Erythroblast (primary cell): ENCODE results near the gene MALL.
"Not testable (repeated sequence)": the region's sequence is repeated elsewhere in the genome, so short reads cannot be mapped to it uniquely, and the experiment has no call there.

Source experiments
- DNase-seq, 2 experiments: peaks; one replicate each; lab custom pipeline; 2025; lab: John Stamatoyannopoulos, UW
- GATA1 ChIP-seq: IDR thresholded peaks from 2 replicates; pipeline ENCODE4 v1.6.1; 2011; ENCODE audit warnings: low read depth, mild to moderate bottlenecking, control low read depth, low read length, moderate library complexity
- POLR2A ChIP-seq: IDR thresholded peaks from 2 replicates; pipeline ENCODE4 v1.6.1; 2011; ENCODE audit warnings: mild to moderate bottlenecking, low read length

Gene MALL

DNA sequence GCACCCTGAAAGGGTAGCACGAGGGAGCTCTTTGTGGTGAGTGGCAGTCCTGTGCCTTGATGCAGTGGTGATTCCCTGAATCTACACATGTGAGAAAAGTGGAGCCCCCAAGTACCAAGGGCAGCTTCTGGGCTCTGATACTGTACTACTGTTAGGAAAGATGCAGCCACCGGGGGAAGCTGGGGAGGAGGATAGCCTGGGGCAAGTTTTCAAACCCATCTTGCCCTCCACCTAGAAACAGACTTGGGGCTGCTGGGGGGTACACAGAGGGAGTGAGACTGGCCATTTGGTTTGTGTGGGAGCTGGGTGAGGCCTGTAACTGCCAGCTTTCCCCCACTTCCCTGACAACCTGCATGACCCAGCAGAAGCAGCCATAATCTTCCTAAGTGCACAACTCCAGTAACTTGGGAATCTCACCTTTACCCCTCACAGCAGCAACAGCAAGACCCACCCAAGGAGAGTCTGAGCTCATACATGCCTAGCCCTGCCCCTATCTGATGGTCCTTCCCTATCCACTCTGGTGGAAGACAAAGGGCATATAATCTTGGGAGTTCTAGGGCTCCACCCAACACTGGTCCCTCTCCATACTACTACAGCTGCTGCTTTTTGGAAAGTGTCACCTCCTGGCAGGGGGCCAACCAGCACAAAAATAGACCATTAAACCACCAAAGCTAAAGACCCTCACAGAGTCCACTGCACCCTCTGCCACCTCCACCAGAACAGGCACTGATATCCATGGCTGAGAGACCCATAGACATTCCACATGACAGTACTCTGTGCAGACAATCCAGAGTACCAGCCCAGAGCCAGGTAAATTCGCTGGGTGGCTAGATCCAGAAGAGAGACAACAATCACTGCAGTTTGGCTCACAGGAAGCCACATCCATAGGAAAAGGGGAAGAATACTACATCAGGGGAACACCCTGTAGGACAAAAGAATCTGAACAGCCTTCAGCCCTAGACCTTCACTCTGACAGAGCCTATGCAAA, 8.2 kb downstream of the MALL start:
- DNase-seq: no peak
- TF ChIP-seq POLR2A: no peak
- TF ChIP-seq GATA1: no peak

DNA sequence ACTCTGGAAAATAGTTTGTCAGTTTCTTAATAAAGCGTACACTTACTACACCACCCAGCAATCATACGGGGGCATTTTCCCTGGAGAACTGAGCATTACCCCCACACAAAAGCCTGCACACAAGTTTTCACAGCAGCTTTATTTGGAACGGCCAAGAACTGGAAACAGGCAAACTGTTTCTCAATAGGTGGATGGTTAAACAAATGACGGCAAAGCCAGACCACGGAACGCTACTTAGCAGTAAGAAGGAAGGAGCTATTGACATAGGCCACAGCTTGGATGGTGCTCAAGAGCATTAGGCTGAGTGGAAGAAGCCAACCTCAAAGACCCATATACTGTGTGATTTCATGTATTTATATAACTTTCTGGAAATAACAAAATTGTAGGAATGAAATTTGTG, 9.0 kb downstream of the MALL start:
- no peak for DNase-seq
- no peak for TF ChIP-seq GATA1
- no peak for TF ChIP-seq POLR2A

DNA sequence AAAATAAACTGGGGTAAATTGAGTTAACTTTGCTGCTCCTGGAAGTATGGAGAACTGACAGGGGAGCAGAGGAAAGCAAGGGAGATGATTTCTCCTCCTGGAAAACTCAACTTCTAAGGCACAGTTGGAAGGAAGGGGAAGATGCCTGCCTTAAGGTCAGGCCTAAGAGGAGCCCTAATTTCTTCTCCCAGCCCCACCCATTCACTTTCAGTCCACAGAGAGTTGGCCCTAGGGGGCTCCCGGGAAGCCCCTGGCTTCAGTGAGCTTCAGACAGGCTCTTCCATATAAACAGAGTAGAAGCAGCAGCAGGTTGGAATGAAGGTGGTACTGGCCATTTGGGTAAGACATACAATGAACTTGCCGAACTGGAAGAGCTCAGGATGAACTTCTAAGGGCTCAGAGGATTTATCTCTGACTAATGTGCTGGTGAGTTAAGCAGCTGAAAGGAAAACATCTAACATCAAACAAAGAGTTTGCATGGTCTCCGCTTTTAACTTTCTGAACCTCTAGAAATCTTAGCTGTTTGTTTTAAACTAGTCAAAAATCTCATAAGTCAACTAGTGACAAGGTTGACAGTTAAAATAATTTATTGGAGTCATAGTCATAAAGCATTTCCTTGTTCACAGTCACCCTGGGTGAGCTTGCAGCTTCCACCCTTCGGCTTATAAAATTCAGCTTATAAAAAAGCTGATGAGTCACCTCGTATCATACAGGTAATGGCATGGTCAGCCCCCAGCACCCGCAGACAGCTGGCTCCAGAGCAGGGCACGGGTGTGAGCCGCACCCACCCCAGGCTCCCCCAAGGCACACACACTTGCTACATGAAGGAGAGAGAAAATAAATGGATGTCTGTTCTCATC, 9.8 kb downstream of the MALL start:
- DNase-seq: no peak
- no peak for TF ChIP-seq POLR2A
- no peak for TF ChIP-seq GATA1

DNA sequence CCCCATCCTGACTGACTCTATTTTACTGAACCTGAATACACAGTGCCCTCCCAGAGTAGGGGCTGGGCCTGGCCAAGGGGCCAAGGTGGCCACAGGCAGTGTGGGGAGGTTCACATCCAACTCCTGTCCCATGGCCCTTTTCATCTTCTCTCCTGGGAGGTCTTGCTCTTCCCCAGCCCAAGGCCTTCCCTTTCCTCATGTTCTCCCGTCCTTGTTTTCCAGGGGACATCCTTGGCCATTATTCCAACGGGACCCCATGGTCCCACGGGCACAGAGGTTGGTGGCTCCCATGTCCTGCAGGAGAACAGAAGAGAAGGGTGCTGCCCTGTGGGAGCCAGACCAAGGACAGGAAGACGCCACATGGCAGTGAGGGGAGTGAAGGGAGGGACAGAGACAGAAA, 10.4 kb downstream of the MALL start:
- no peak for TF ChIP-seq GATA1
- no peak for TF ChIP-seq POLR2A
- DNase-seq: no peak

DNA sequence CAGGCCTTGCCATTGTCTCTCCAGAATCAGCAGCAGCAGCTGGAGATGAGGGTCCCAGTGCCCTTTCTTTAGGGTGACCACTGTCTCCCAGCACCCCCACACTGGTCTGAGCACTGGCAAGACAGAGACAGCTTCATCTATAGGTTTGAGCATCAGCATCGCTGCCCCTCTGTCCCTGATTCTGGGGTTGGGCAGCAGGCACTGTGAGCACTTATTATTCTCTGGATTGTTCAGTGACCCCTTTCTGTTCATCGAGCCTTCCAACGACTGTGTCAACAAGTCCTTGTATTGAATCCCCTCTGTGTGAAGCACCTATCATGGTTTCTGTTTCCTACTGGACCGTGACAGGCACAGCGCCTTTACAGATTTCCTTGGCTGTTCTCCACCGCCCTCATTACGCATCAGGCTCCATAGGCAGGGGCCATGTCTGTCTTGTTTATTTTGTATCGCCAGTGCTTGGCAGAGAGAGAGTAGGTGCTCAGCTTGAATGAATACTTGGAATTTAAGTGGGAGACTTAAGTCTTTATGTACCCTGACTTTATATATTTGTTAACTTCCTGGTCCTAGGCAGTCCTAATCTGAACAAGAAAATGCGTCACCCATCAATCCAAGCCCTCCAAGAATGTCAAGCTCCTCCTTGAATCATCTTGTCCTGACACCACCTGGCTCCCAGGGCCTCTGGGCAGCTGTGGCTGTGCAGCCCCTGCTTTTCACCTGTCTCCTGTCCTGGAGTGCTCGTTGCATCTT, 11.4 kb downstream of the MALL start:
- no peak for DNase-seq
- TF ChIP-seq GATA1 (no peak), POLR2A (no peak)

DNA sequence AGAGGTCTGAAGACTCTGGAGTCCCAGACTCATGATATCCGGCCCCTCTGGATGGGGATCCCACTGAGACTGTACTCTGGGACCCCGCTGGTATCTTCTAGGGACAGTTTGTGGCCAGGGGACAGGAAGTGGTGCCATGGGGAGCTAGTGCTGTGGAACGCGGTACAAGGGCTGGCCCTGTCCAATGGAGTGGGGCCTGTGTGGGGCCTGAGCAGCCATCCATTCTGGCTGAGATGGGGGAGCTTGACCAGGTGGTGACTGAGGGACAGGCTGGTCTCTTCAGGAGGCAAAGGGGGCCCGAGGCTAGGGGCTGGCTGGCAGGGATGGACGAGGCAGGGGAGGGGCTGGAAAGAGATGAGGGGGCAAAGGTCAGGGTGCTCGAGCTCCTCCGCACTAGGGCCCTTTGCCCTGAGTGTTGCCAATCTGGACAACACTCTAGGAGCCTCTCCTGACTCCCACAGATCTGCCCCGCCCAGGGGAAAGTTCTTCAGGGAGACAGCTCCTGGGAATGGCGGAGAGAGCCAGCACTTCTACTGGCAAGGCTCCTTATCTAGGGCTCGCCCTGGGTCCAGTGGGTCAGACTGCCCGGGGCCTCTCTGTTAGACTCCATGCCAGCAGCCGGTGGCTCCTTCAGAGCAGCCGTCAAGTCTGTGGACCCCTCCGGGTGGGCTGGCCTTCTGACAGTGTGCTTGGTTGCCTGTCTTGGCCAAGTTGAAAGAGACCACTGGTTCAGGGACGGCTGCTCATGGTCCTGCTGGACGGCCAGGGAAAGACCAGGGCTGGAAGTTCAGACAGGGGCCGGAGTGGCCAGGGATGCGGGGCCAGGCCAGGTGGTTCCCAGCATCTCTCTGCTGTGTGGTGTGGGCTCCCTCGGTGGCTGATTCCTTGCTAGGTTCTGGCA, 12.3 kb downstream of the MALL start:
- no peak for TF ChIP-seq GATA1
- TF ChIP-seq POLR2A: no peak
- DNase-seq: no peak

DNA sequence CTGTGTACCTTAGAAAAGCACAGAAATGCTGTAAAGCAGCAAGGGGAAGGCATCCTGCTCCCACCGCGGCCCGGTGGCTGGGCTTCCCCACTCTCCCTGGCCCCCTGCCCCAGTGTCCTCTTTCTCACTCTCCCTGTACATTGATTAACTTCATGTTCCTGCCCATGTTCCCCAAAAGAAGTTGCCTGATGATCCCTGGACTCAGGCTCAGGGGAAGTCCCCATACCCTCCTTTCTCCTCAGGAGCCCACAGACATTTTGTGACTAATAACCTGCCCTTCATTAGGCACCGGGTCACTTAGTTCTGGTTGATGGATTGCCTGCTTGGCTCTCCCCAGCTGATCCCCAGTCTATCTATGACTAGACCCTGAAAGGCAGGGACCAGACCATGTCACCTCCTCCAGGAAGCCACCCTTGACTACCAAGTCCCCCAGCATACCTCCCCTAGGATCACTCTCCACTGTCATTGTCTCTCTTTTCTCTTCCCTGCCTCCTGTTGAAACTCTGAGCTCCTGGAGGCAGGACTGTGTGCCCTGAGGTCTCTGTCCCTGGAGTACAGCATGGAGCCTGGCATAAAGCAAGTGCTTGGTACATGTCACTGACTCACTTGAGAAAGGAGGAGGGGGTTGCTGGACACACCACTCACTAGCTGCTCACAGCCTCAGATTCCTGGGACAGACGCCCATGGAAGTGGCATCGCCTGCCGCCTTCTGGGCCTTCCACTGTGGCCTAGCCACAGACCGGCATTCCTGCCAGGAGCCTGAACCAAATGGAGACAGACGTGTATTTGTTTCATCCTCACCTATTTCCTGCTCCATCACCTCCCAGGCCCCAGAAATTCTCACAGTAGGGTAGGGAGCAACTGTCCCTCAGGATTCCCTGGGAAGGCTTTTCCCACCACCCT, 13.5 kb downstream of the MALL start:
- TF ChIP-seq GATA1 (no peak), POLR2A (no peak)
- no peak for DNase-seq

DNA sequence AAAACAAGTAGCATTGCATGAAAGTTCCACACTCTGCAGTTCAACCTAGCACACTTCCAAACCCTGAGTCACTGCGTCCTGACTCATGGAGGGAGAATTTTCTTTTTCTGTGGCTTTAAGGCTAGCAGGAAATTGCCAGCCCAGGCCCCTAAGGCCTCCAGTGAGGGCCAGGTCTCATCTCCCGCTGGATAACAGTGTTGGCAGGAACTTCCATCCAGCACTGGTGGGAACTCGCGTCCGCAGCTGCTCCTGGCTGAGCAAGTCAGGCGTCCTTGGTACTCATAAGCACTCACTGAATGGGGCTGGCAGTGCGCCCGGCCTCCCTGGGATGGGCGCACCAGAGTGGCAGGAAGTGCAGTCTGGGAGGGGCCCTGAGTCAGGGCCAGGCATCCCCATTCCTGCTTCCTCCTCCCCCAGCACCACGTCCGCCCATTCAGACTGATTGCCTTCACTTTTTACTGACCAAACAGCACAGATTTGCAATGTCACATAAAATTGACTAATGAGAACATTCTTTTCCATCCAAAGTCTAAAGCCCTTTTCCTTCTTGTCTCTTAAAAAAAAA, 14.3 kb downstream of the MALL start:
- TF ChIP-seq GATA1: no peak
- DNase-seq: no peak

DNA sequence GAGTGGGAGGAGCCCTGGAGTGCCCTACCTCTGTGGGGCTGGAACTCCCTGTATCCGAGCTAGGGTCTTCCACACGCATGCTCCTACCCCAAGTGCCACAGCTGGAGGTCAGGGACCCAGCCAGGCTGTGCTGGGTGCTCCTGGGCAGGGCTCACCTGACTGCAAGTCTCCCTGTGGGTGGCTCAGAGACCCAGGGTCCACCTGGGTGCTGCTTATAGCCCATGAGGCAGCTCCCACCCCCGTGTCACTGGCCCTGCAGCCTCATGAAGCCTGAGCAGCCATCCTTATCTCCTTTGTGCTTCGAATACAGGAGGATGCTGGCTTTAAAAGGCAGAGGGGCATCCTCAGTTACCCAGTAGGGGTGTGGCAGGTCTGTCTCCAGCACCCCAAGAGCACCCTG, 14.7 kb downstream of the MALL start:
- not testable (repeated sequence) for DNase-seq

DNA sequence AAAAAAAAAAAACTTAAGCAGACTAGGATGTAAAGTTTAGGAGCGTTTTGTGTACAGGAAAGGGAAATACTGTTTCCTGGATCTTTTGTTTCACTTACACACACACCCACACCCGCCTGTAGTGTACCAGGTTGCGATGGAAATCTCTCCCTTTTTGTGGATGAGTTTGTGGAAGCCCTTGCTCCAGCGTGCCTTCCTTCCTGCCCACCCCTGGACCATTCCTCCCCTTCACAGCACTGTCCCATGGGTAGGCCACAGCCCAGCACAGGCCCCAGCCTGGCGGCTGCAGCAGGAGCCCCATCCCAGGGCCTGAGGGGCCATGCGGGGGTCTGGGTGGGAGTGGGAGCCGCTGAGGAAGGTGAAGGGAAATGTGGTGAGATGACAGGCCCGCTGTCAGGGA, 15.1 kb downstream of the MALL start:
- no peak for TF ChIP-seq GATA1
- no peak for DNase-seq

DNA sequence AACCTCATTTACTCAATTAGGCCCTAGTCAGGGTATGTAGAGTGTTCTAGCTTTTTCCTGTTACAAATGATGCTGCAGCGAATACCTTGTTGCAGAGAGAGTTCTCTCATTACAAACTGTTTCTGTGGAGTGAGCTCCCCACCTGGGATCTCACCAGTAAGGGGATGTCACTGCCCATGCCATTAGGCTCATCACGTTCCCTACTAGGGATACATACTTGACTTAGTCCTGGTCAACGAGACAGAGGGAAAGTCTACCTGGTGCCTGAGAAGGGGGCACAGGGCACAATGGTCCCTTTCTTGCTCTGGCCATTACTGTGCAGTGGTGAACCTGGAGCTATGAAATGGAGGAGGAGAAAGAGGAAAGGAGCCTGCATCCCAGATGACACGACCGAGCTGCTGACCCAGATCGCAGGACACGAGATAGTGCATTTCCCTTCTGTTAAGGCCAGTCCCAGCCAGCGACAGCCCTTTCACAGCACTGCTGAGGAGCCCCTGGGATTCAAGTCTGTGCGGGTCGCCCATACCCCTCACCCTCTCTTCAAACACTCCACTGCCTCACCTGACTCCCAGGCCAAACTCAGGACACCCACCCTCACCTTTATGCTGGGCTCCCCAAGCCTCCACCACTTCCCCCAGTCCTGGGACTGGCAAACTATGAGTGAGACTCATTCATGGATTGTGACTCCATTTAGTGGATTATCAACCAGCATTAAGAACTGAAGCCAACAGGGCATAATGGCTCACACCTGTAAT, 16.0 kb downstream of the MALL start:
- DNase-seq: no peak
- TF ChIP-seq GATA1 (no peak), POLR2A (no peak)
